GM21619 (cell line): ENCODE results near the gene STK39.

ENCODE experiments used
- ATAC-seq: cut with Tn5 transposase; IDR thresholded peaks from one replicate; pipeline ENCODE4 v1.9.1; 2021; ENCODE audit not compliant: unreplicated experiment

Gene STK39

GRCh38 chr2:168165985-168166901 lies 81.2 kb downstream of the STK39 start:
- no peak for ATAC-seq

GRCh38 chr2:168165397-168165796 lies 82.0 kb downstream of the STK39 start:
- ATAC-seq, result no peak

GRCh38 chr2:168160897-168161296 lies 86.5 kb downstream of the STK39 start:
- peak; percentile 51 for ATAC-seq

- no peak for ATAC-seq
Observed at GRCh38 chr2:168159754-168160585, 87.4 kb downstream of the STK39 start.

- ATAC-seq, result no peak
Observed at GRCh38 chr2:168158586-168158985, 88.8 kb downstream of the STK39 start.

- no peak for ATAC-seq
Observed at GRCh38 chr2:168157926-168158325, 89.5 kb downstream of the STK39 start.

GRCh38 chr2:168157070-168157469 lies 90.3 kb downstream of the STK39 start:
- no peak for ATAC-seq

- ATAC-seq, result no peak
Observed at GRCh38 chr2:168156661-168157060, 90.7 kb downstream of the STK39 start.

GRCh38 chr2:168155680-168156079 lies 91.7 kb downstream of the STK39 start:
- no peak for ATAC-seq

GRCh38 chr2:168155046-168155445 lies 92.3 kb downstream of the STK39 start:
- ATAC-seq, result no peak

- no peak for ATAC-seq
Observed at GRCh38 chr2:168152902-168153530, 94.4 kb downstream of the STK39 start.

- no peak for ATAC-seq
Observed at GRCh38 chr2:168149986-168150385, 97.4 kb downstream of the STK39 start.

- ATAC-seq, result no peak
Observed at GRCh38 chr2:168149150-168149974, 98.0 kb downstream of the STK39 start.

GRCh38 chr2:168147830-168148794 lies 99.3 kb downstream of the STK39 start:
- ATAC-seq, result no peak

- no peak for ATAC-seq
Observed at GRCh38 chr2:168146892-168147810, 100.2 kb downstream of the STK39 start.

GRCh38 chr2:168145426-168146310 lies 101.7 kb downstream of the STK39 start:
- ATAC-seq, result no peak

GRCh38 chr2:168145011-168145410 lies 102.4 kb downstream of the STK39 start:
- no peak for ATAC-seq
